Upper lobe of left lung (tissue), 4 donors: ENCODE data around the gene DLG3.

Source experiments
- CTCF ChIP-seq, 6 experiments: fragments of 450-650 bp in 4 of 6; fragments of 200-600 bp in 2 of 6; sonication (generic) in 2 of 6; IDR thresholded peaks; one replicate each; pipeline ENCODE4 v1.5.1; 2016 to 2019; ENCODE audit warnings: antibody characterized with exemption in 6 of 6
- POLR2A ChIP-seq, 4 donors: fragments of 450-650 bp; IDR thresholded peaks; one replicate each; pipeline ENCODE4 v1.5.1; 2016 to 2017; ENCODE audit warnings: antibody characterized with exemption in 4 of 4, mild to moderate bottlenecking in 2 of 4
- POLR2AphosphoS5 ChIP-seq, 2 donors: sonication (generic); formaldehyde crosslinking; IDR thresholded peaks; one replicate each; pipeline ENCODE4 v1.5.1; 2017; ENCODE audit warnings: antibody characterized with exemption in 2 of 2

GRCh38 chrX:70479247-70479921 lies 34.7 kb downstream of the DLG3 start:
- TF ChIP-seq CTCF (IDR thresholded peaks at IDR 0.05): no peak
- TF ChIP-seq POLR2AphosphoS5 (IDR thresholded peaks at IDR 0.05): no peak
- no peak for TF ChIP-seq POLR2A (IDR thresholded peaks at IDR 0.05)
